T-helper 17 cell (primary cell): ENCODE results near the gene KRTAP9-3. TPM values are rescaled to one million over a fixed set of nuclear protein-coding genes. Genes with fewer than 3 reads are reported as not detected.
"Not testable (repeated sequence)": the region's sequence is repeated elsewhere in the genome, so short reads cannot be mapped to it uniquely, and the experiment has no call there.

Source experiments
- ATAC-seq: fragments of 150-1000 bp; cut with Tn5 transposase; 2 replicates; pipeline ENCODE4 v1.10.0; 2021; ENCODE audit warnings: mild to moderate bottlenecking, moderate library complexity
- DNase-seq, 3 donors: peaks; one replicate each; pipeline versions ENCODE4 v3.0.0 to v3.0.0-alpha.2; 2020 to 2021
- H3K9me3 ChIP-seq: one replicate; pipeline ENCODE4 v1.7.0; 2013; ENCODE audit warnings: low read length, mild to moderate bottlenecking; ENCODE audit not compliant: control insufficient read depth, poor library complexity, severe bottlenecking
- H3K27ac Mint-ChIP-seq: one replicate; pipeline ENCODE4 v1.8.0; 2022; ENCODE audit warnings: mild to moderate bottlenecking, moderate library complexity, mixed read lengths
- H3K27me3 Mint-ChIP-seq: one replicate; pipeline ENCODE4 v1.8.0; 2022; ENCODE audit warnings: mixed read lengths
- H3K36me3 Mint-ChIP-seq: one replicate; pipeline ENCODE4 v1.8.0; 2022; ENCODE audit warnings: low read depth, mixed read lengths
- H3K4me1 Mint-ChIP-seq: one replicate; pipeline ENCODE4 v1.8.0; 2022; ENCODE audit warnings: mild to moderate bottlenecking, mixed read lengths
- H3K4me3 Mint-ChIP-seq: one replicate; pipeline ENCODE4 v1.8.0; 2022; ENCODE audit warnings: mild to moderate bottlenecking, moderate library complexity, mixed read lengths
- total RNA-seq, 4 donors: library from RNA in 2 of 4; stranded (reverse) in 2 of 4; gene quantifications; one replicate each; pipeline ENCODE4 v1.2.3 and lab custom pipeline; 2022 to 2026

The KRTAP9-3 gene, protein sequence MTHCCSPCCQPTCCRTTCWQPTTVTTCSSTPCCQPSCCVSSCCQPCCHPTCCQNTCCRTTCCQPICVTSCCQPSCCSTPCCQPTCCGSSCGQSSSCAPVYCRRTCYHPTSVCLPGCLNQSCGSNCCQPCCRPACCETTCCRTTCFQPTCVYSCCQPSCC
- not detected for total RNA-seq
- total RNA-seq (lab: John Stamatoyannopoulos, UW): 0 reads per million in 2 donors

DNA sequence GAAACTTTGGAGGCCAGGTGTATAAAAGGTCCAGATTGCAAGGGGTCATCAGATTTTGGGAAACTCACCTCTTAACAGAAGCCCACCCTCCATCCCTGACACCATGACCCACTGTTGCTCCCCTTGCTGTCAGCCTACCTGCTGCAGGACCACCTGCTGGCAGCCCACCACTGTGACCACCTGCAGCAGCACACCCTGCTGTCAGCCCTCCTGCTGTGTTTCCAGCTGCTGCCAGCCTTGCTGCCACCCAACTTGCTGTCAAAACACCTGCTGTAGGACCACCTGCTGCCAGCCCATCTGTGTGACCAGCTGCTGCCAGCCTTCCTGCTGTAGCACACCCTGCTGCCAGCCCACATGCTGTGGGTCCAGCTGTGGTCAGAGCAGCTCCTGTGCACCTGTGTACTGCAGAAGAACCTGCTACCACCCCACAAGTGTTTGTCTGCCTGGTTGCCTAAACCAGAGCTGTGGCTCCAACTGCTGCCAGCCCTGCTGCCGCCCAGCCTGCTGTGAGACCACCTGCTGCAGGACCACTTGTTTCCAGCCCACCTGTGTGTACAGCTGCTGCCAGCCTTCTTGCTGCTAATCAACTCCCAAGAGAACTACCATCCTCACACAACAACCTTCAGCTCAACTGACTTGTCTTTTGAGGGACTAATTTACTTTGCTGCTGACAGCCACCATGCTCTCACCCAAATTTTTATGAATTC, at the start of gene KRTAP9-3:
Gene KRTAP9-3, plus strand, starts transcription at position 51 of the 707 bp plus-strand sequence. Its CDS starts 53 bp downstream, at position 104.
- H3K36me3 Mint-ChIP-seq, H3K27ac Mint-ChIP-seq, H3K4me3 Mint-ChIP-seq, H3K4me1 Mint-ChIP-seq, ATAC-seq, H3K9me3 ChIP-seq, DNase-seq: not testable (repeated sequence)
- peaks cover 43% of the 10 kb centered on the region for H3K27me3 Mint-ChIP-seq

- Mint-ChIP-seq H3K4me3 (no peak within 1 kb of the TSS), H3K27ac (no peak within 1 kb of the TSS), H3K27me3 (peaks cover 24% of the 10 kb centered on the region), H3K4me1 (peaks cover 9% of the 10 kb centered on the region), H3K36me3 (no peaks in the 10 kb centered on the region)
- H3K9me3 ChIP-seq: no peaks in the 10 kb centered on the region
- DNase-seq (no peak), ATAC-seq (no peak)
Observed at GRCh38 chr17:41184480-41184961, 47.7 kb upstream of the KRTAP9-3 start, which contains the start of gene KRTAP4-1. KRTAP4-1 (minus strand) TSS chr17:41184911; CDS start chr17:41184854, 57 bp downstream.

GRCh38 chr17:41185001-41185400, 47.2 kb upstream of the KRTAP9-3 start:
- ATAC-seq (no peak), DNase-seq (no peak)
- Mint-ChIP-seq H3K4me1 (peaks cover 9% of the 10 kb centered on the region), H3K36me3 (no peaks in the 10 kb centered on the region), H3K27me3 (peaks cover 27% of the 10 kb centered on the region), H3K27ac (no peak overlapping the region), H3K4me3 (no peak overlapping the region)
- no peaks in the 10 kb centered on the region for H3K9me3 ChIP-seq

GRCh38 chr17:41186872-41187271, 45.4 kb upstream of the KRTAP9-3 start:
- H3K36me3 Mint-ChIP-seq: peaks cover 4% of the 10 kb centered on the region

DNA sequence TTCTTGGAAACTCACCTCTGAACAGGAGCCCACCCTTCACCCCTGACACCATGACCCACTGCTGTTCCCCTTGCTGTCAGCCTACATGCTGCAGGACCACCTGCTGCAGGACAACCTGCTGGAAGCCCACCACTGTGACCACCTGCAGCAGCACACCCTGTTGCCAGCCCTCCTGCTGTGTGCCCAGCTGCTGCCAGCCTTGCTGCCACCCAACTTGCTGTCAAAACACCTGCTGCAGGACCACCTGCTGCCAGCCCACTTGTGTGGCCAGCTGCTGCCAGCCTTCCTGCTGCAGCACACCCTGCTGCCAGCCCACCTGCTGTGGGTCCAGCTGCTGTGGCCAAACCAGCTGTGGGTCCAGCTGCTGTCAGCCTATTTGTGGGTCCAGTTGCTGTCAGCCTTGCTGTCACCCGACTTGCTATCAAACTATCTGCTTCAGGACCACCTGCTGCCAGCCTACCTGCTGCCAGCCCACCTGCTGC, 42.4 kb upstream of the KRTAP9-3 start, which contains the start of gene KRTAP9-1:
Gene KRTAP9-1, plus strand, starts transcription at position 51 of the 482 bp plus-strand sequence. Its CDS starts 0 bp downstream, at position 51.
- peaks cover 37% of the 10 kb centered on the region for H3K27me3 Mint-ChIP-seq
- H3K27ac Mint-ChIP-seq, H3K9me3 ChIP-seq, DNase-seq, ATAC-seq, H3K4me1 Mint-ChIP-seq, H3K36me3 Mint-ChIP-seq, H3K4me3 Mint-ChIP-seq: not testable (repeated sequence)

More at GRCh38 chr17:41186872-41187271, 45.4 kb upstream of the KRTAP9-3 start:
- no peak for ATAC-seq
- no peak for DNase-seq
- Mint-ChIP-seq H3K27me3 (peaks cover 43% of the 10 kb centered on the region), H3K27ac (no peak overlapping the region), H3K4me1 (peaks cover 4% of the 10 kb centered on the region), H3K4me3 (no peak overlapping the region)
- H3K9me3 ChIP-seq: no peaks in the 10 kb centered on the region

DNA sequence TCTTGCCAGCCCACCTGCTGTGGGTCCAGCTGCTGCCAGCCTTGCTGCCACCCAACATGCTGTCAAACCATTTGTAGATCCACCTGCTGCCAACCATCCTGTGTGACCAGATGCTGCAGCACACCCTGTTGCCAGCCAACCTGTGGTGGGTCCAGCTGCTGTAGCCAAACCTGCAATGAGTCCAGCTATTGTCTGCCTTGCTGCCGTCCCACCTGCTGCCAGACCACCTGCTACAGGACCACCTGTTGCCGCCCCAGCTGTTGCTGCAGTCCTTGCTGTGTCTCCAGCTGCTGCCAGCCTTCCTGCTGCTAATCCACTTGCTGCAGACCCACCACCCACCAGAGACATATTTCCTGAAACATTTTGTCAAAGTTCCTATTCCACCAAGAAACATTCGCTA, 41.9 kb upstream of the KRTAP9-3 start:
- peaks cover 33% of the 10 kb centered on the region for H3K27me3 Mint-ChIP-seq
- H3K36me3 Mint-ChIP-seq: peaks cover 4% of the 10 kb centered on the region
- H3K4me3 Mint-ChIP-seq: no peak overlapping the region
- DNase-seq (no peak), ATAC-seq (no peak)
- no peaks in the 10 kb centered on the region for H3K9me3 ChIP-seq
- H3K4me1 Mint-ChIP-seq: no peaks in the 10 kb centered on the region
- H3K27ac Mint-ChIP-seq: no peak overlapping the region

DNA sequence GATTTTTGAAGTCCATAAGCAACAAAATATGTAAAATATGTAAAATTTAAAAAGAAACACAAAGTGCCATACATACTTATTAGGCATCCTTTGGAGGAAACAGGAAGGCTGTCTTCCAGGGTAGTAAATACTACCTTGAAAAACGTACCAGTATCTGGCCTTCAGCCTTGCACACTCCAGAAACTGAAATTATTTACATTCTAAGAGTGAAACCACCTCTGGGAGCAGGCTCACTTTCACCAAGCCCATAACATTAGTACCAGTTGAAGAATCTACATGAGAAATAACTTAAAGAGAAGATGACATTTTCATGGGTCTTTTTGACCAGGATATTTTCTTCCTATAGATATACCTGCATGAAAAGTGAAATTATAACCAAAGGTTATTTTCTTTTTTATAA, 36.2 kb upstream of the KRTAP9-3 start:
- no peak for ATAC-seq
- Mint-ChIP-seq H3K4me3 (no peak overlapping the region), H3K4me1 (no peaks in the 10 kb centered on the region), H3K36me3 (no peaks in the 10 kb centered on the region), H3K27me3 (peaks cover 5% of the 10 kb centered on the region), H3K27ac (no peak overlapping the region)
- DNase-seq: no peak
- no peaks in the 10 kb centered on the region for H3K9me3 ChIP-seq

GRCh38 chr17:41199421-41200078, 32.7 kb upstream of the KRTAP9-3 start:
- H3K4me1 Mint-ChIP-seq: no peaks in the 10 kb centered on the region
- H3K9me3 ChIP-seq: no peaks in the 10 kb centered on the region
- H3K36me3 Mint-ChIP-seq: no peaks in the 10 kb centered on the region
- ATAC-seq: no peak
- H3K27me3 Mint-ChIP-seq: no peaks in the 10 kb centered on the region
- H3K27ac Mint-ChIP-seq: no peak overlapping the region
- no peak overlapping the region for H3K4me3 Mint-ChIP-seq
- no peak for DNase-seq

GRCh38 chr17:41211845-41212466, 20.3 kb upstream of the KRTAP9-3 start:
- H3K27me3 Mint-ChIP-seq: peaks cover 42% of the 10 kb centered on the region

GRCh38 chr17:41212524-41213169, 19.6 kb upstream of the KRTAP9-3 start:
- DNase-seq: no peak
- peaks cover 2% of the 10 kb centered on the region for H3K4me1 Mint-ChIP-seq
- peaks cover 42% of the 10 kb centered on the region for H3K27me3 Mint-ChIP-seq
- no peak for ATAC-seq
- H3K36me3 Mint-ChIP-seq: peaks cover 2% of the 10 kb centered on the region
- H3K4me3 Mint-ChIP-seq: no peak overlapping the region
- no peak overlapping the region for H3K27ac Mint-ChIP-seq
- H3K9me3 ChIP-seq: no peaks in the 10 kb centered on the region

More at GRCh38 chr17:41211845-41212466, 20.3 kb upstream of the KRTAP9-3 start:
- DNase-seq (no peak), ATAC-seq (no peak)
- Mint-ChIP-seq H3K4me1 (peaks cover 2% of the 10 kb centered on the region), H3K4me3 (no peak overlapping the region), H3K36me3 (peaks cover 2% of the 10 kb centered on the region), H3K27ac (no peak overlapping the region)
- H3K9me3 ChIP-seq: no peaks in the 10 kb centered on the region

DNA sequence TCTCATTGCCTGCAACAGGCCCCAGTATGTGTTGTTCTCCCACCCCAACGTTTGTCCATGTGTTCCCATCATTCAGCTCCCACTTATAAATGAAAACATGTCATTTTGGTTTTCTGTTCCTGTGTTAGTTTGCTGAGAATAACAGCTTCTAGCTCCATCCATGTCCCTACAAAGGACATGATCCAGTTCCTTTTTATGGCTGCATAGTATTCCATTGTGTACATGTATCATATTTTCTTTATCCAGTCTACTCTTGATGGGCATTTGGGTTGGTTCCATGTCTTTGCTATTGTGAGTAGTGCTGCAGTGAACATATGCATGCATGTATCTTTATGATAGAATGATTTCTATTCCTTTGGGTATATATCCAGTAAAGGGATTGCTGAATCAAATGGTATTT, 16.6 kb upstream of the KRTAP9-3 start:
- ATAC-seq: no peak
- no peaks in the 10 kb centered on the region for H3K9me3 ChIP-seq
- H3K27ac Mint-ChIP-seq: no peak overlapping the region
- H3K4me3 Mint-ChIP-seq: no peak overlapping the region
- no peaks in the 10 kb centered on the region for H3K36me3 Mint-ChIP-seq
- H3K4me1 Mint-ChIP-seq: peaks cover 2% of the 10 kb centered on the region
- no peak for DNase-seq
- peaks cover 26% of the 10 kb centered on the region for H3K27me3 Mint-ChIP-seq

DNA sequence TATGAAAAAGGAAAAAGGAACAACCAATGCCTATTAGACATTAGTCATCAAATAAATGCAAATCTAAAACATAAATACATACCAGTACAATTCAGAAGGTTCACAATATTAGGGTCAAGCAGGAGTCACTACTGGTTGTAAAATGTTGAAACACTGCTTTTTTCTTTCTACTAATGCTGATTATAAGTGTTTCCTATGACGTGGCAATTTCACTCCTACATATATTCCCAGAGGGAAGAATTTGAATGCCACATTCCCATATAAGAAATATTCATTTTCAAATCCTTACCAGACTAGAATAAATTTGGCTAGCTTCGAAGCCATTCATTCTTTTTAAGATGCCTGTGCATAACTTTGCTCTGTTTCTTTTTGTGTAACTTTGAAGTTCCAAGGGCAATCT, 8.4 kb upstream of the KRTAP9-3 start:
- Mint-ChIP-seq H3K4me3 (no peak overlapping the region), H3K4me1 (no peaks in the 10 kb centered on the region), H3K27ac (no peak overlapping the region), H3K27me3 (peaks cover 19% of the 10 kb centered on the region), H3K36me3 (no peaks in the 10 kb centered on the region)
- H3K9me3 ChIP-seq: no peaks in the 10 kb centered on the region
- DNase-seq: no peak
- no peak for ATAC-seq
